ENCODE measurements around the gene BICD1. TPM values are rescaled to one million over a fixed set of nuclear protein-coding genes. Genes with fewer than 3 reads are reported as not detected.

The BICD1 gene
- total and polyA plus RNA-seq, 2 of the 13 experiments (the other 11 are each of a cell fraction or from before 2014, with no cell fraction given), result 4.5 to 5.2 TPM

GRCh38 chr12:32390572-32391219 lies 284.0 kb downstream of the BICD1 start (continued):
- TF ChIP-seq PRDM15 (CRISPR knock-in tag; IDR thresholded peaks at IDR 0.05), result no peak
- peak in 1 of 2 experiments; percentile 20; a peak in 1 of 4 replicates for TF ChIP-seq MAFK (conservative IDR thresholded peaks at IDR 0.05 in 1 of 2, IDR thresholded peaks at IDR 0.05 in 1 of 2; ENCODE audit: low read length in 2 of 2)
- TF ChIP-seq, protein P1, sequence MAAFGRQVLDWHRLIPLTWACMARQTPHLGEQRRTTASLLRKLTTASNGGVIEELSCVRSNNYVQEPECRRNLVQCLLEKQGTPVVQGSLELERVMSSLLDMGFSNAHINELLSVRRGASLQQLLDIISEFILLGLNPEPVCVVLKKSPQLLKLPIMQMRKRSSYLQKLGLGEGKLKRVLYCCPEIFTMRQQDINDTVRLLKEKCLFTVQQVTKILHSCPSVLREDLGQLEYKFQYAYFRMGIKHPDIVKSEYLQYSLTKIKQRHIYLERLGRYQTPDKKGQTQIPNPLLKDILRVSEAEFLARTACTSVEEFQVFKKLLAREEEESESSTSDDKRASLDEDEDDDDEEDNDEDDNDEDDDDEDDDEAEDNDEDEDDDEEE (CRISPR knock-in tag; IDR thresholded peaks at IDR 0.05), result no peak
- TF ChIP-seq GTF2F1 (IDR thresholded peaks at IDR 0.05; ENCODE audit: low read length), result no peak
- TF ChIP-seq, protein P2, sequence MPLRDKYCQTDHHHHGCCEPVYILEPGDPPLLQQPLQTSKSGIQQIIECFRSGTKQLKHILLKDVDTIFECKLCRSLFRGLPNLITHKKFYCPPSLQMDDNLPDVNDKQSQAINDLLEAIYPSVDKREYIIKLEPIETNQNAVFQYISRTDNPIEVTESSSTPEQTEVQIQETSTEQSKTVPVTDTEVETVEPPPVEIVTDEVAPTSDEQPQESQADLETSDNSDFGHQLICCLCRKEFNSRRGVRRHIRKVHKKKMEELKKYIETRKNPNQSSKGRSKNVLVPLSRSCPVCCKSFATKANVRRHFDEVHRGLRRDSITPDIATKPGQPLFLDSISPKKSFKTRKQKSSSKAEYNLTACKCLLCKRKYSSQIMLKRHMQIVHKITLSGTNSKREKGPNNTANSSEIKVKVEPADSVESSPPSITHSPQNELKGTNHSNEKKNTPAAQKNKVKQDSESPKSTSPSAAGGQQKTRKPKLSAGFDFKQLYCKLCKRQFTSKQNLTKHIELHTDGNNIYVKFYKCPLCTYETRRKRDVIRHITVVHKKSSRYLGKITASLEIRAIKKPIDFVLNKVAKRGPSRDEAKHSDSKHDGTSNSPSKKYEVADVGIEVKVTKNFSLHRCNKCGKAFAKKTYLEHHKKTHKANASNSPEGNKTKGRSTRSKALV (CRISPR knock-in tag; IDR thresholded peaks at IDR 0.05), result peak; percentile 68; the same call in 1 of the 2 replicates
- TF ChIP-seq PAWR (CRISPR knock-in tag; IDR thresholded peaks at IDR 0.05; ENCODE audit: borderline replicate concordance), result no peak
- no peak for TF ChIP-seq SAP130 (CRISPR knock-in tag; IDR thresholded peaks at IDR 0.05; ENCODE audit: low read depth)
- no peak for TF ChIP-seq GPBP1L1 (CRISPR knock-in tag; IDR thresholded peaks at IDR 0.05)
- TF ChIP-seq, protein P3, sequence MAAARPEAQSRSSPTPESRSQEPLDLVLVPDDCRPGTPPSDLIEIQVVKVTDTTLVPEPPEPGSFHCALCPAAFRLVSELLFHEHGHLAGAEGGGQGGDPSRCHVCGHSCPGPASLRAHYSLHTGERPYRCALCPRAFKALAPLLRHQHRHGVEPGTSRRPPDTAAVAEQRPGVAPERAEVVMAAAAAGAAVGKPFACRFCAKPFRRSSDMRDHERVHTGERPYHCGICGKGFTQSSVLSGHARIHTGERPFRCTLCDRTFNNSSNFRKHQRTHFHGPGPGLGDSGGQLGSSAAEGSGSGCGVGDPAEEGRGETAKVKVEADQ (CRISPR knock-in tag; IDR thresholded peaks at IDR 0.05; ENCODE audit: borderline replicate concordance), result no peak
- no peak for TF ChIP-seq CENPT (CRISPR knock-in tag; IDR thresholded peaks at IDR 0.05; ENCODE audit: low read depth)
- no peak for TF ChIP-seq IRF2 (CRISPR knock-in tag; IDR thresholded peaks at IDR 0.05)
- TF ChIP-seq ZNF138 (CRISPR knock-in tag; IDR thresholded peaks at IDR 0.05; ENCODE audit: low read depth), result no peak
- TF ChIP-seq ZFY (CRISPR knock-in tag; IDR thresholded peaks at IDR 0.05), result peak; percentile 57
- TF ChIP-seq CHCHD3 (CRISPR knock-in tag; IDR thresholded peaks at IDR 0.05), result no peak
- TF ChIP-seq, protein P4, sequence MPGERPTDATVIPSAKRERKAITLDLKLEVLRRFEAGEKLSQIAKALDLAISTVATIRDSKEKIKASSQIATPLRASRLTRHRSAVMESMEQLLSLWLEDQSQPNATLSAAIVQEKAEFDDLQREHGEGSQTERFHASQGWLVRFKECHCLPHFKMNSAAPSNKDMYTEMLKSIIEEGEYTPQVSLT (CRISPR knock-in tag; IDR thresholded peaks at IDR 0.05; ENCODE audit: borderline replicate concordance, low read depth), result no peak

Measured in HepG2 (cell line).